Calu3 (cell line): ENCODE data around the gene ASPA. TPM values are rescaled to one million over a fixed set of nuclear protein-coding genes. Genes with fewer than 3 reads are reported as not detected.
"Not testable (repeated sequence)": the region's sequence is repeated elsewhere in the genome, so short reads cannot be mapped to it uniquely, and the experiment has no call there.

ENCODE experiments used
- BruUV-seq: library from RNA; stranded (reverse); fragments of 400-500 nt; replicated peaks from 2 replicates; lab custom pipeline; 2021; lab: Mats Ljungman, UMichigan
- CTCF ChIA-PET: fragments of 300-600 bp; sonication (Branson Sonifier 250); formaldehyde crosslinking; loops from one replicate; lab custom pipeline; 2022; ENCODE audit warnings: antibody characterized with exemption; lab: Charles Lee
- DNase-seq: peaks from one replicate; pipeline ENCODE4 v3.0.0; 2022
- H3K27ac Mint-ChIP-seq: one replicate; pipeline ENCODE4 v1.8.0; 2022; ENCODE audit warnings: mixed read lengths; ENCODE audit not compliant: unreplicated experiment
- H3K27me3 Mint-ChIP-seq: one replicate; pipeline ENCODE4 v1.8.0; 2022; ENCODE audit warnings: mixed read lengths; ENCODE audit not compliant: unreplicated experiment
- H3K36me3 Mint-ChIP-seq: one replicate; pipeline ENCODE4 v1.8.0; 2022; ENCODE audit warnings: mild to moderate bottlenecking, moderate library complexity, mixed read lengths; ENCODE audit not compliant: insufficient read depth, unreplicated experiment
- H3K4me1 Mint-ChIP-seq: one replicate; pipeline ENCODE4 v1.8.0; 2022; ENCODE audit warnings: mild to moderate bottlenecking, low read depth, mixed read lengths; ENCODE audit not compliant: unreplicated experiment
- H3K4me3 Mint-ChIP-seq: one replicate; pipeline ENCODE4 v1.8.0; 2022; ENCODE audit warnings: mild to moderate bottlenecking, low read depth, moderate library complexity, mixed read lengths; ENCODE audit not compliant: unreplicated experiment
- H3K9me3 Mint-ChIP-seq: one replicate; pipeline ENCODE4 v1.8.0; 2022; ENCODE audit warnings: low read depth, mixed read lengths; ENCODE audit not compliant: unreplicated experiment
- CTCF ChIP-seq: fragments of 200-600 bp; IDR thresholded peaks from one replicate; pipeline ENCODE4 v1.8.0; 2022; ENCODE audit warnings: antibody characterized with exemption; ENCODE audit not compliant: unreplicated experiment
- intact Hi-C: fragments of 100-400 bp; cut with micrococcal nuclease; formaldehyde crosslinking; loops from one replicate; pipeline ENCODE4 v1.10.0; 2022; ENCODE audit not compliant: unreplicated experiment
- total RNA-seq: library from RNA; stranded (reverse); gene quantifications from 2 replicates; pipeline ENCODE4 v1.2.3, GENCODE V29; 2022

ASPA gene
- total RNA-seq, 1 experiment from 2014 or later = not detected

GRCh38 chr17:3514873-3515272 is 39.1 kb downstream of the ASPA start:
- no peak for DNase-seq
- TF ChIP-seq CTCF = no peak
- Mint-ChIP-seq H3K4me3 (no peak overlapping the region), H3K9me3 (no peaks in the 10 kb centered on the region), H3K4me1 (no peaks in the 10 kb centered on the region), H3K36me3 (no peaks in the 10 kb centered on the region), H3K27ac (no peak overlapping the region), H3K27me3 (no peaks in the 10 kb centered on the region)
- no TSS peak for BruUV-seq
- intact Hi-C loops = no loop called here
- CTCF ChIA-PET = no interaction called here

- DNase-seq, H3K36me3 Mint-ChIP-seq, BruUV-seq, H3K27me3 Mint-ChIP-seq, CTCF ChIA-PET, H3K9me3 Mint-ChIP-seq, intact Hi-C loops, H3K27ac Mint-ChIP-seq, H3K4me1 Mint-ChIP-seq, H3K4me3 Mint-ChIP-seq: not testable (repeated sequence)
Observed at GRCh38 chr17:3519472-3519871, 43.7 kb downstream of the ASPA start.

- no peaks in the 10 kb centered on the region for H3K27me3 Mint-ChIP-seq
- CTCF ChIA-PET = no interaction called here
- no peaks in the 10 kb centered on the region for H3K36me3 Mint-ChIP-seq
- no peak for TF ChIP-seq CTCF
- H3K27ac Mint-ChIP-seq = no peak overlapping the region
- no peak for DNase-seq
- BruUV-seq = no TSS peak
- intact Hi-C loops = no loop called here
- H3K9me3 Mint-ChIP-seq = no peaks in the 10 kb centered on the region
- H3K4me3 Mint-ChIP-seq = no peak overlapping the region
- H3K4me1 Mint-ChIP-seq = no peaks in the 10 kb centered on the region
Observed at GRCh38 chr17:3524024-3524423, 48.2 kb downstream of the ASPA start.

GRCh38 chr17:3526491-3526890 is 50.7 kb downstream of the ASPA start:
- no TSS peak for BruUV-seq
- DNase-seq = no peak
- H3K4me1 Mint-ChIP-seq = no peaks in the 10 kb centered on the region
- no peaks in the 10 kb centered on the region for H3K27me3 Mint-ChIP-seq
- no peak overlapping the region for H3K27ac Mint-ChIP-seq
- no peaks in the 10 kb centered on the region for H3K36me3 Mint-ChIP-seq
- H3K9me3 Mint-ChIP-seq = no peaks in the 10 kb centered on the region
- no peak for TF ChIP-seq CTCF
- CTCF ChIA-PET = interaction anchor here (0.6 kb wide), 1 partner anchor 903 kb away, joined by 4 read pairs; no protein-coding TSS in a partner anchor
- intact Hi-C loops = no loop called here
- no peak overlapping the region for H3K4me3 Mint-ChIP-seq

- DNase-seq = no peak
- intact Hi-C loops = no loop called here
- Mint-ChIP-seq H3K36me3 (no peaks in the 10 kb centered on the region), H3K27me3 (no peaks in the 10 kb centered on the region), H3K9me3 (no peaks in the 10 kb centered on the region), H3K27ac (no peak overlapping the region), H3K4me3 (no peak overlapping the region), H3K4me1 (no peaks in the 10 kb centered on the region)
- CTCF ChIA-PET = no interaction called here
- TF ChIP-seq CTCF = no peak
- BruUV-seq = no TSS peak
Observed at GRCh38 chr17:3526971-3527370, 51.2 kb downstream of the ASPA start.
